Heart right ventricle (tissue), 16 donors: ENCODE data around the gene COL18A1. TPM values are rescaled to one million over a fixed set of nuclear protein-coding genes. Genes with fewer than 3 reads are reported as not detected.

ENCODE experiments used
- ATAC-seq, 8 donors: fragments of 200-7000 bp; cut with Tn5 transposase; one replicate each; pipeline ENCODE4 v1.9.1; 2020; ENCODE audit warnings: mild to moderate bottlenecking in 8 of 8, moderate library complexity in 8 of 8, moderate number of reproducible peaks in 1 of 8
- DNase-seq, 2 donors: peaks; one replicate each; pipeline ENCODE4 v3.0.0-alpha.2; 2020
- H3K27ac ChIP-seq, 10 donors: fragments of 200-600 bp; sonication (generic) in 2 of 10; one replicate each; pipeline versions ENCODE4 v1.5.0 to v1.8.0; 2020 to 2022; ENCODE audit warnings: mild to moderate bottlenecking in 3 of 10
- H3K27me3 ChIP-seq, 7 donors: fragments of 200-600 bp; one replicate each; pipeline ENCODE4 v1.8.0; 2021 to 2022; ENCODE audit warnings: mild to moderate bottlenecking in 2 of 7
- H3K36me3 ChIP-seq, 9 donors: fragments of 200-600 bp; sonication (generic) in 1 of 9; one replicate each; pipeline versions ENCODE4 v1.5.0 to v1.8.0; 2020 to 2022; ENCODE audit warnings: mild to moderate bottlenecking in 2 of 9
- H3K4me1 ChIP-seq, 9 donors: fragments of 200-600 bp; sonication (generic) in 1 of 9; one replicate each; pipeline versions ENCODE4 v1.5.0 to v1.8.0; 2020 to 2022; ENCODE audit warnings: mild to moderate bottlenecking in 4 of 9
- H3K4me3 ChIP-seq, 10 donors: fragments of 200-600 bp; sonication (generic) in 2 of 10; one replicate each; pipeline versions ENCODE4 v1.5.0 to v1.8.0; 2020 to 2022; ENCODE audit warnings: mild to moderate bottlenecking in 7 of 10, moderate library complexity in 2 of 10
- H3K9me3 ChIP-seq, 11 donors: fragments of 200-600 bp in 10 of 11; sonication (generic) in 2 of 11; one replicate each; pipeline versions ENCODE4 v1.5.0 to v1.8.0; 2013 to 2022; ENCODE audit warnings: mild to moderate bottlenecking in 2 of 11, control low read depth in 1 of 11, moderate library complexity in 1 of 11
- CTCF ChIP-seq, 9 donors: fragments of 200-600 bp; sonication (generic) in 2 of 9; IDR thresholded peaks; one replicate each; pipeline versions ENCODE4 v1.5.0 to v1.8.0; 2021 to 2022; ENCODE audit warnings: antibody characterized with exemption in 9 of 9, mild to moderate bottlenecking in 5 of 9, moderate library complexity in 1 of 9
- WGBS, 2 donors: extraction: QIAGEN DNeasy Blood & Tissue Kit; methylation state at CpG; one replicate each; pipeline ENCODE4 v1.1.7; 2013; ENCODE audit warnings: inconsistent platforms in 1 of 2; 5-methylcytosine and 5-hydroxymethylcytosine counted together
- intact Hi-C, 10 donors: fragments of 100-400 bp; cut with DNase I; formaldehyde crosslinking; loops; one replicate each; pipeline versions ENCODE4 v1.11.1 to v1.14.2; 2022
- polyA plus RNA-seq, 2 donors: library from polyadenylated mRNA; stranded (reverse); fragments of 200-250 nt; gene quantifications; one replicate each; pipeline ENCODE4 v1.2.3, GENCODE V29; 2013
- total RNA-seq, 10 donors: library from RNA; stranded (reverse); fragmentation: NEBNext Ultra II Directional in 3 of 10; extraction: Animal tissue kit (Norgen Biotek cat#: 25700) in 3 of 10; gene quantifications; one replicate each; pipeline versions ENCODE4 v1.2.1 to v1.2.4, GENCODE V29; 2021 to 2023
- donor health status: Arrhythmogenic right ventricular cardiomyopathy.
- donor health status: ischemic (EF 13 %, LVEDD 7.1; RV severe dilation, severe dysfunction).
- donor health status: healthy with polysubstance abuse.
- donor health status: DM: no; HTN: yes; CAD: no.
- donor health status: DM: no; HTN: no; CAD: no.
- donor health status: ischemic (EF 25% LVEDD 6.9; RV normal size, moderate dysfunction).
- donor health status: ischemic (EF 25% LVEDD 5.7; RV mildly dilated, moderate dysfunction).
- donor health status: healthy.
- donor health status: DM: yes; HTN: yes; CAD: no.
- donor health status: Ischemic cardiomyopathy.
- donor health status: ischemic (EF 35%, LVEDD 5.7; RV mildly dilated, moderate dysfunction).
- donor health status: nonischemic (EF 11% LVEDD 7.7; RV severe dilation, severe dysfunction).
- donor health status: DM: yes; HTN: yes; CAD: no.
- donor health status: PGD.
- donor health status: ischemic (EF 29% LVEDD 5.4; RV normal size, mild dysfunction).
- donor health status: nonischemic (EF 23%, LVEDD 6.1; RV moderate dilation, normal function).

COL18A1 gene
- total and polyA plus RNA-seq, 12 donors = 33.7 to 87.1 (median 52.6) TPM

GRCh38 chr21:45512626-45513002, 107.6 kb downstream of the COL18A1 start:
- no peak for TF ChIP-seq CTCF (IDR thresholded peaks at IDR 0.05)
- Histone ChIP-seq H3K9me3 (peaks cover 0 to 2% (median 0%) of the 10 kb centered on the region in 11 donors), H3K4me1 (peaks cover 0 to 5% (median 0%) of the 10 kb centered on the region in 9 donors), H3K4me3 (no peak overlapping the region), H3K27me3 (no peaks in the 10 kb centered on the region), H3K27ac (no peak overlapping the region), H3K36me3 (peaks cover 0 to 51% (median 12%) of the 10 kb centered on the region in 9 donors)
- WGBS, 2 donors = 81 to 88% methylated on average over 8 of the region's 8 CpGs
- DNase-seq = peak in 1 of 2 donors; percentile 4
- no peak for ATAC-seq
- intact Hi-C loops = no loop called here

GRCh38 chr21:45513003-45513717, 108.2 kb downstream of the COL18A1 start:
- Histone ChIP-seq H3K4me1 (peaks cover 0 to 10% (median 0%) of the 10 kb centered on the region in 9 donors), H3K9me3 (peaks cover 0 to 8% (median 5%) of the 10 kb centered on the region in 11 donors), H3K27ac (no peak overlapping the region), H3K36me3 (peaks cover 0 to 51% (median 12%) of the 10 kb centered on the region in 9 donors), H3K27me3 (no peaks in the 10 kb centered on the region), H3K4me3 (no peak overlapping the region)
- WGBS, 2 donors = 80 to 85% methylated on average over 19 of the region's 19 CpGs
- DNase-seq = peak in 1 of 2 donors; percentile 10
- intact Hi-C loops = no loop called here
- TF ChIP-seq CTCF (IDR thresholded peaks at IDR 0.05) = no peak
- ATAC-seq = peak in 2 of 8 donors; percentile 9 to 36

GRCh38 chr21:45513741-45514310, 108.9 kb downstream of the COL18A1 start:
- H3K36me3 ChIP-seq = peaks cover 0 to 51% (median 12%) of the 10 kb centered on the region in 9 donors
- DNase-seq = peak in 1 of 2 donors; percentile 10
- no peak for ATAC-seq

More at GRCh38 chr21:45513741-45514310, 108.9 kb downstream of the COL18A1 start:
- intact Hi-C loops = no loop called here
- 90 to 91% methylated on average over 11 of the region's 11 CpGs for WGBS, 2 donors
- H3K9me3 ChIP-seq = peaks cover 0 to 14% (median 12%) of the 10 kb centered on the region in 11 donors
- H3K4me1 ChIP-seq = peaks cover 0 to 15% (median 0%) of the 10 kb centered on the region in 9 donors
- no peak overlapping the region for H3K27ac ChIP-seq
- TF ChIP-seq CTCF (IDR thresholded peaks at IDR 0.05) = no peak
- no peak overlapping the region for H3K4me3 ChIP-seq
- H3K27me3 ChIP-seq = no peaks in the 10 kb centered on the region
